Breast epithelium (tissue), 3 donors: ENCODE measurements around the gene CHFR.

ENCODE experiments used
- CTCF ChIP-seq, 3 donors: fragments of 450-650 bp; IDR thresholded peaks; one replicate each; pipeline ENCODE4 v1.5.1; 2016 to 2017; ENCODE audit warnings: antibody characterized with exemption in 3 of 3, mild to moderate bottlenecking in 3 of 3, moderate library complexity in 3 of 3
- POLR2AphosphoS5 ChIP-seq, 3 donors: sonication (generic); formaldehyde crosslinking; IDR thresholded peaks; one replicate each; pipeline ENCODE4 v1.6.1; 2017; ENCODE audit warnings: antibody characterized with exemption in 3 of 3

DNA sequence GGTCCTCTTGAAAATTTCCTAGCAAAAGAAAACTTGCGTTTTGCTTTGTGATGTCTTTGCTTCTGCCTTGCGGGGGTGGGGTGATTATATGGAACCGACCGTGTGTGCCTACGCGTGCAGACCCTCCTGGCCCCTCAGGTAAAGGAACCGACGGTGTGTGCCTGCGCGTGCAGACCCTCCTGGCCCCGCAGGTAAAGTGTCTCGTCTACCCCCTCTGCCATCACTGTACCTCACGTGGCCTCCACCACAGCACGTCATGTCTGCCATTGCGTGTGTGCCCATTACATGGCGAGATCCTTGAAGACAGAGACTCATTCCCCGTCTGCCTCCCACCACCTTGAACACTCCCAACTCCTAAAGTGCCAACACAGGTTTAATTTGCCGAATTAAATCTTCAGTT is 62.3 kb downstream of the CHFR start:
- TF ChIP-seq CTCF (IDR thresholded peaks at IDR 0.05) = no peak
- TF ChIP-seq POLR2AphosphoS5 (IDR thresholded peaks at IDR 0.05) = no peak
